HepG2 (cell line): ENCODE data around the gene C2. TPM values are rescaled to one million over a fixed set of nuclear protein-coding genes. Genes with fewer than 3 reads are reported as not detected.

ENCODE experiments used
- ATAC-seq: fragments of 200-7000 bp; cut with Tn5 transposase; 3 replicates; pipeline ENCODE4 v1.9.1; 2020; ENCODE audit warnings: mild to moderate bottlenecking, moderate library complexity
- BruUV-seq: library from RNA; stranded (reverse); fragments of 400-500 nt; replicated peaks from 2 replicates; lab custom pipeline; 2021; lab: Mats Ljungman, UMichigan
- CTCF ChIA-PET: fragments of 300-600 bp; formaldehyde crosslinking; extraction: SDS; loops from one replicate; lab custom pipeline; 2021; ENCODE audit warnings: low total read pairs, inconsistent platforms, low intra/inter-chr PET ratio; lab: Yijun Ruan, JAX
- POLR2A ChIA-PET: fragments of 350-600 bp; sonication (Branson Sonifier 250); formaldehyde crosslinking; loops from one replicate; lab custom pipeline; 2020; ENCODE audit warnings: antibody characterized with exemption, inconsistent platforms; lab: Yijun Ruan, JAX
- DNase-seq: peaks from one replicate; pipeline ENCODE4 v3.0.0-alpha.2; 2015; ENCODE audit warnings: low spot score
- FAIRE-seq: peaks from 3 replicates; lab custom pipeline; 2011; peaks lifted over from hg19 to GRCh38; lab: Jason Lieb, UNC
- H2AFZ ChIP-seq: one replicate; pipeline ENCODE4 v1.6.1; 2011; ENCODE audit warnings: low read length, inconsistent platforms
- H3K27ac ChIP-seq: fragments of 300-600 bp; 3 replicates; pipeline ENCODE4 v1.8.0; 2011; ENCODE audit warnings: mixed run types, mild to moderate bottlenecking, mixed read lengths, low read length, inconsistent platforms; ENCODE audit not compliant: insufficient read depth; ENCODE audit errors: extremely low read length
- H3K27me3 ChIP-seq, 2 experiments: fragments of 200-600 bp in 1 of 2; 2 replicates in 1 of 2; 3 replicates in 1 of 2; pipeline versions ENCODE4 v1.6.0 to v1.8.0; 2011; ENCODE audit warnings: low read length in 2 of 2, mild to moderate bottlenecking in 2 of 2, moderate library complexity in 2 of 2, inconsistent platforms in 1 of 2; ENCODE audit not compliant: insufficient read depth in 2 of 2, control insufficient read depth in 1 of 2
- H3K36me3 ChIP-seq, 2 experiments: fragments of 200-600 bp in 1 of 2; replicated peaks in 1 of 2; 2 replicates in 1 of 2; 3 replicates in 1 of 2; pipeline versions ENCODE4 v1.5.1 to v1.8.0; 2011; ENCODE audit warnings: low read length in 2 of 2, inconsistent platforms in 1 of 2; ENCODE audit not compliant: insufficient read depth in 2 of 2, control insufficient read depth in 1 of 2
- H3K4me1 ChIP-seq: 2 replicates; pipeline ENCODE4 v1.5.1; 2012; ENCODE audit warnings: low read length, inconsistent platforms; ENCODE audit not compliant: insufficient read depth
- H3K4me2 ChIP-seq: 2 replicates; pipeline ENCODE4 v1.6.0; 2011; ENCODE audit warnings: low read depth, low read length, inconsistent platforms
- H3K4me3 ChIP-seq, 3 experiments: fragments of 200-600 bp in 1 of 3; sonication (generic), shearing (Covaris generic) in 1 of 3; replicated peaks in 1 of 3; 2 replicates each; pipeline ENCODE4 v1.5.1; 2011 to 2016; ENCODE audit warnings: low read length in 3 of 3, inconsistent platforms in 2 of 3, low read depth in 2 of 3, mild to moderate bottlenecking in 2 of 3, control low read depth in 1 of 3, mixed read lengths in 1 of 3; ENCODE audit not compliant: insufficient read depth in 1 of 3
- H3K79me2 ChIP-seq: one replicate; pipeline ENCODE4 v1.6.1; 2011; ENCODE audit warnings: low read length, inconsistent platforms; ENCODE audit not compliant: insufficient read depth
- H3K9ac ChIP-seq: 2 replicates; pipeline ENCODE4 v1.6.0; 2011; ENCODE audit warnings: mild to moderate bottlenecking, low read depth, low read length, inconsistent platforms; ENCODE audit not compliant: insufficient read depth
- H3K9me3 ChIP-seq: 2 replicates; pipeline ENCODE4 v1.5.1; 2012; ENCODE audit warnings: mild to moderate bottlenecking, low read length
- H4K20me1 ChIP-seq: 2 replicates; pipeline ENCODE4 v1.6.0; 2011; ENCODE audit warnings: inconsistent platforms, mild to moderate bottlenecking, low read length, moderate library complexity; ENCODE audit not compliant: insufficient read depth
- ATF3 ChIP-seq: sonication (generic); formaldehyde crosslinking; IDR thresholded peaks from 2 replicates; pipeline ENCODE4 v1.4.0; 2020; ENCODE audit warnings: missing genetic modification reagents
- DPF2 ChIP-seq: sonication (generic); formaldehyde crosslinking; IDR thresholded peaks from 2 replicates; pipeline ENCODE4 v1.4.0; 2020; ENCODE audit warnings: mild to moderate bottlenecking, low read depth, missing genetic modification reagents, borderline replicate concordance
- GLI4 ChIP-seq: sonication (generic); formaldehyde crosslinking; IDR thresholded peaks from 2 replicates; pipeline ENCODE4 v1.5.1; 2020; ENCODE audit warnings: missing genetic modification reagents, mild to moderate bottlenecking, moderate library complexity, borderline replicate concordance
- HOXA7 ChIP-seq: sonication (generic); formaldehyde crosslinking; IDR thresholded peaks from 2 replicates; pipeline ENCODE4 v1.8.1; 2022; ENCODE audit warnings: mild to moderate bottlenecking, missing genetic modification reagents, moderate library complexity
- MAFF ChIP-seq: IDR thresholded peaks from 2 replicates; pipeline ENCODE4 v1.6.1; 2011; ENCODE audit warnings: low read depth, low read length, improper control_type of control experiment
- PRDM4 ChIP-seq: sonication (generic); formaldehyde crosslinking; IDR thresholded peaks from 2 replicates; pipeline ENCODE4 v1.9.0; 2021; ENCODE audit warnings: missing genetic modification reagents, borderline replicate concordance
- SYNCRIP ChIP-seq: fragments of 200-400 bp; formaldehyde crosslinking; IDR thresholded peaks from 2 replicates; pipeline ENCODE4 v1.6.1; 2018; ENCODE audit warnings: mild to moderate bottlenecking, low read depth, low read length; ENCODE audit not compliant: insufficient read depth
- THAP7 ChIP-seq: sonication (generic); formaldehyde crosslinking; IDR thresholded peaks from 2 replicates; pipeline ENCODE4 v1.8.1; 2023; ENCODE audit warnings: mild to moderate bottlenecking, missing genetic modification reagents
- ZBTB33 ChIP-seq: sonication (generic); formaldehyde crosslinking; IDR thresholded peaks from 2 replicates; pipeline ENCODE4 v1.4.0; 2020; ENCODE audit warnings: missing genetic modification reagents
- ZNF124 ChIP-seq: sonication (generic); formaldehyde crosslinking; IDR thresholded peaks from 2 replicates; pipeline ENCODE4 v1.4.0; 2020; ENCODE audit warnings: missing genetic modification reagents
- ZNF17 ChIP-seq: sonication (generic); formaldehyde crosslinking; IDR thresholded peaks from 2 replicates; pipeline ENCODE4 v1.5.0; 2020; ENCODE audit warnings: mild to moderate bottlenecking, missing genetic modification reagents
- ZNF274 ChIP-seq: sonication (generic); formaldehyde crosslinking; IDR thresholded peaks from 2 replicates; pipeline ENCODE4 v1.5.1; 2020; ENCODE audit warnings: mild to moderate bottlenecking, missing genetic modification reagents
- ZNF460 ChIP-seq: sonication (generic); formaldehyde crosslinking; IDR thresholded peaks from 2 replicates; pipeline ENCODE4 v1.5.1; 2020; ENCODE audit warnings: missing genetic modification reagents, mild to moderate bottlenecking, borderline replicate concordance
- ZNF607 ChIP-seq: sonication (generic); formaldehyde crosslinking; IDR thresholded peaks from 2 replicates; pipeline ENCODE4 v1.5.1; 2020; ENCODE audit warnings: missing genetic modification reagents, mild to moderate bottlenecking, borderline replicate concordance
- WGBS: methylation state at CpG from one replicate; pipeline ENCODE4 v1.1.6; 2017; ENCODE audit warnings: low lambda C conversion rate; 5-methylcytosine and 5-hydroxymethylcytosine counted together
- in situ Hi-C: cut with HindIII; loops from 2 replicates; pipeline ENCODE4 v1.10.0; 2017; ENCODE audit warnings: low pct_unique_long_range_greater_than_20kb; ENCODE audit not compliant: extremely low pct_ligation_motif_present
- intact Hi-C: fragments of 100-400 bp; cut with micrococcal nuclease; formaldehyde crosslinking; loops from one replicate; pipeline ENCODE4 v1.10.0; 2022; ENCODE audit not compliant: unreplicated experiment
- polyA plus RNA-seq, 8 experiments: library from polyadenylated mRNA; depleted of rRNA in 3 of 8; stranded (reverse) in 7 of 8; unstranded in 1 of 8; fragments of >200 nt; fragmentation: Illumina TruSeq in 4 of 8; extraction: Trizol in 4 of 8; gene quantifications; 2 replicates each; pipeline versions ENCODE4 v1.2.1 to v1.2.3, GENCODE V29; 2011 to 2016; ENCODE audit warnings: low read depth in 4 of 8, missing spikeins in 1 of 8, mixed read lengths in 1 of 8; ENCODE audit not compliant: insufficient read depth in 1 of 8
- total RNA-seq, 5 experiments: library from RNA; depleted of rRNA; stranded (reverse); fragments of >200 nt; fragmentation: Illumina TruSeq; extraction: Trizol; gene quantifications; 2 replicates each; pipeline ENCODE4 v1.2.3, GENCODE V29; 2016; ENCODE audit warnings: low read depth in 1 of 5
- TF ChIP-seq, protein P1 (sequence below): sonication (generic); formaldehyde crosslinking; IDR thresholded peaks from 2 replicates; pipeline ENCODE4 v1.5.0; 2020; ENCODE audit warnings: mild to moderate bottlenecking, missing genetic modification reagents

C2 gene
- total and polyA plus RNA-seq, 2 of the 13 experiments (the other 11 are each of a cell fraction or from before 2014, with no cell fraction given) = 165 to 307 TPM

GRCh38 chr6:31947864-31948263, 20.3 kb downstream of the C2 start:
- peaks cover 21 to 74% of the 10 kb centered on the region in 2 experiments for H3K36me3 ChIP-seq
- CTCF ChIA-PET = no interaction called here
- peak overlapping the region; percentile 98 for H3K4me2 ChIP-seq
- no peaks in the 10 kb centered on the region for H4K20me1 ChIP-seq
- H3K79me2 ChIP-seq = peaks cover 22% of the 10 kb centered on the region
- H2AFZ ChIP-seq = no peak overlapping the region
- H3K4me1 ChIP-seq = peaks cover 71% of the 10 kb centered on the region
- intact Hi-C loops (no loop called here), in situ Hi-C loops (loop anchor here (5.0 kb wide), 1 partner anchor 46 kb away; the partner anchor contains the start of gene ZBTB12)
- 0 out of 6 replicates have a peak overlapping the region, but pooled peaks of 1 of the 3 experiments have one; percentile 90 for H3K4me3 ChIP-seq
- ATAC-seq (no peak), FAIRE-seq (no peak), DNase-seq (no peak)
- 100% methylated on average over 4 of the region's 4 CpGs for WGBS
- H3K9me3 ChIP-seq = no peaks in the 10 kb centered on the region
- H3K27ac ChIP-seq = peak overlapping the region; percentile 4
- peak overlapping the region; percentile 91; the same call in 1 of the 2 replicates for H3K9ac ChIP-seq
- H3K27me3 ChIP-seq = no peaks in the 10 kb centered on the region; a peak in 1 of 5 replicates
- BruUV-seq = no TSS peak
- POLR2A ChIA-PET = interaction anchor here (1.4 to 6.3 kb wide), 3 partner anchors 19 to 50 kb away, joined by 5 to 69 read pairs (median 6); partner anchors contain the start of gene ZBTB12
- TF ChIP-seq PRDM4 (CRISPR knock-in tag) = no peak
- peak; percentile 62 for TF ChIP-seq MAFF
- TF ChIP-seq, protein P1, sequence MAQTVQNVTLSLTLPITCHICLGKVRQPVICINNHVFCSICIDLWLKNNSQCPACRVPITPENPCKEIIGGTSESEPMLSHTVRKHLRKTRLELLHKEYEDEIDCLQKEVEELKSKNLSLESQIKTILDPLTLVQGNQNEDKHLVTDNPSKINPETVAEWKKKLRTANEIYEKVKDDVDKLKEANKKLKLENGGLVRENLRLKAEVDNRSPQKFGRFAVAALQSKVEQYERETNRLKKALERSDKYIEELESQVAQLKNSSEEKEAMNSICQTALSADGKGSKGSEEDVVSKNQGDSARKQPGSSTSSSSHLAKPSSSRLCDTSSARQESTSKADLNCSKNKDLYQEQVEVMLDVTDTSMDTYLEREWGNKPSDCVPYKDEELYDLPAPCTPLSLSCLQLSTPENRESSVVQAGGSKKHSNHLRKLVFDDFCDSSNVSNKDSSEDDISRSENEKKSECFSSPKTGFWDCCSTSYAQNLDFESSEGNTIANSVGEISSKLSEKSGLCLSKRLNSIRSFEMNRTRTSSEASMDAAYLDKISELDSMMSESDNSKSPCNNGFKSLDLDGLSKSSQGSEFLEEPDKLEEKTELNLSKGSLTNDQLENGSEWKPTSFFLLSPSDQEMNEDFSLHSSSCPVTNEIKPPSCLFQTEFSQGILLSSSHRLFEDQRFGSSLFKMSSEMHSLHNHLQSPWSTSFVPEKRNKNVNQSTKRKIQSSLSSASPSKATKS (CRISPR knock-in tag) = peak; percentile 66; the same call in 1 of the 2 replicates
- TF ChIP-seq ZNF124 (CRISPR knock-in tag) = no peak
- TF ChIP-seq ATF3 (CRISPR knock-in tag) = no peak
- TF ChIP-seq ZNF17 (CRISPR knock-in tag) = 0 out of 2 replicates have a peak, but pooled peaks have one; percentile 31
- no peak for TF ChIP-seq DPF2 (CRISPR knock-in tag)
- no peak for TF ChIP-seq SYNCRIP
- no peak for TF ChIP-seq ZNF607 (CRISPR knock-in tag)
- TF ChIP-seq GLI4 (CRISPR knock-in tag) = 0 out of 2 replicates have a peak, but pooled peaks have one; percentile 42
- TF ChIP-seq HOXA7 (CRISPR knock-in tag) = no peak
- no peak for TF ChIP-seq ZNF460
- TF ChIP-seq THAP7 (CRISPR knock-in tag) = no peak
- TF ChIP-seq ZNF274 (CRISPR knock-in tag) = 0 out of 2 replicates have a peak, but pooled peaks have one; percentile 35
- TF ChIP-seq ZBTB33 (CRISPR knock-in tag) = no peak
